ENCODE measurements around the gene UGT1A9. TPM values are rescaled to one million over a fixed set of nuclear protein-coding genes. Genes with fewer than 3 reads are reported as not detected.
A peak's percentile ranks its signal among the peaks of the same experiment; 100 is the strongest.

Gene UGT1A9
- total and polyA plus RNA-seq, 2 of the 13 experiments (the other 11 are each of a cell fraction or from before 2014, with no cell fraction given): 0.07 TPM; not detected in 1

- TF ChIP-seq ARID4A (CRISPR knock-in tag; IDR thresholded peaks at IDR 0.05; ENCODE audit: borderline replicate concordance) (peak; percentile 45; the same call in 1 of the 2 replicates), NR2F6 (IDR thresholded peaks at IDR 0.05) (peak; percentile 100), NR2F6 (CRISPR knock-in tag; IDR thresholded peaks at IDR 0.05) (peak; percentile 99), KDM4B (CRISPR knock-in tag; IDR thresholded peaks at IDR 0.05) (no peak), MAZ (IDR thresholded peaks at IDR 0.05; ENCODE audit: borderline replicate concordance, low read depth, low read length) (no peak), MAZ (CRISPR knock-in tag; IDR thresholded peaks at IDR 0.05; ENCODE audit: low read depth) (peak; percentile 66; the same call in 1 of the 2 replicates), NR0B2 (CRISPR knock-in tag; IDR thresholded peaks at IDR 0.05) (no peak), RFXANK (CRISPR knock-in tag; IDR thresholded peaks at IDR 0.05) (no peak), ZNF562 (CRISPR knock-in tag; IDR thresholded peaks at IDR 0.05; ENCODE audit: borderline replicate concordance) (0 out of 2 replicates have a peak, but pooled peaks have one; percentile 79), PRDM4 (CRISPR knock-in tag; IDR thresholded peaks at IDR 0.05; ENCODE audit: borderline replicate concordance) (no peak), RCOR2 (CRISPR knock-in tag; IDR thresholded peaks at IDR 0.05) (peak; percentile 92), ZNF567 (CRISPR knock-in tag; IDR thresholded peaks at IDR 0.05; ENCODE audit: borderline replicate concordance) (no peak), ZNF552 (CRISPR knock-in tag; IDR thresholded peaks at IDR 0.05; ENCODE audit: borderline replicate concordance) (no peak), USF2 (IDR thresholded peaks at IDR 0.05; ENCODE audit: low read depth, low read length) (no peak), USF2 (CRISPR knock-in tag; IDR thresholded peaks at IDR 0.05; ENCODE audit: borderline replicate concordance) (no peak), ZNF737 (CRISPR knock-in tag; IDR thresholded peaks at IDR 0.05; ENCODE audit: borderline replicate concordance) (no peak), THRA (CRISPR knock-in tag; IDR thresholded peaks at IDR 0.05; ENCODE audit: borderline replicate concordance) (peak; percentile 92)
Observed at GRCh38 chr2:233756429-233757081, 84.9 kb downstream of the UGT1A9 start (continued).
